GM12892 (cell line): ENCODE measurements around the gene NFATC2.

ENCODE experiments used
- POLR2A ChIP-seq: IDR thresholded peaks from 2 replicates; pipeline ENCODE4 v1.6.1; 2011; ENCODE audit warnings: low read depth, low read length, control low read depth
- POLR2AphosphoS5 ChIP-seq: IDR thresholded peaks from 2 replicates; pipeline ENCODE4 v1.6.1; 2011; ENCODE audit warnings: low read depth, low read length, control low read depth

GRCh38 chr20:51372176-51372803 lies 170.2 kb downstream of the NFATC2 start:
- TF ChIP-seq POLR2A: no peak
- no peak for TF ChIP-seq POLR2AphosphoS5
